NCI-H1417 (cell line): Measurements from ENCODE around the gene RNF187.

Experiments
- DNase-seq, 3 experiments: peaks; one replicate each; lab custom pipeline; 2025; lab: John Stamatoyannopoulos, UW

The RNF187 gene

DNA sequence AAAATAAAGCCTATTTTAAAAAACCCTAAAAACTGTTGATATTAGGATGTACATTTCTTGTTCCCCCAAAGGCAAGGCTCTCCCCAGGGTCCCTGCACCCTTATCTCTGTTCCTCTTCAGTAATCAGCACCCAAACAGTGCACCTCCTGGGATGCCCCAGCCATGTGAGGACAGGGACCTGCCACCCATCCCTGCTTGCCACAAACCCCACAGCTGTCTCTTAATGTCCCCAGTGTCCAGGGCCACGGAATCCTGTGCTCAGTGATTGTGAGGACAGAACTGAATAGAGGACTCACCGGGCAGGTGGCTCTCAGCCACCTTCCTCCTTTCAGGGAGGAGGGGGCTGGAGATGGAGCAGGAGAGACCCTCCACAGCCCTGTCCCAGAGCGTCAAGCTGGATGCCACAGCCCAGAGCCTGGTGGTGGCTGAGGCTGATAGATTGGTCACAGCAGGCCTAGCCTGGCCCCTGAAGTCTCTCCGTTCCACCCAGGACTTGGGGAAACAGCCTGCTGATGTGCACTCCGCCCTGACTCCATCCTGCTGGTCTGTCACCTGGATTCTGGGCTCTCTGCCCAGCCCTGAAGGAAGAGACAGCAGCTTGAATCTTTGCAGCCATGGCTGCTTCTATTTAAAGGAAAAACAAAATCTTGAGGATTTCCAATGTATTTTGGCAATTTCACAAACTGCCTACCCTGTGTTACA lies 23.1 kb downstream of the RNF187 start:
- DNase-seq = no peak

DNA sequence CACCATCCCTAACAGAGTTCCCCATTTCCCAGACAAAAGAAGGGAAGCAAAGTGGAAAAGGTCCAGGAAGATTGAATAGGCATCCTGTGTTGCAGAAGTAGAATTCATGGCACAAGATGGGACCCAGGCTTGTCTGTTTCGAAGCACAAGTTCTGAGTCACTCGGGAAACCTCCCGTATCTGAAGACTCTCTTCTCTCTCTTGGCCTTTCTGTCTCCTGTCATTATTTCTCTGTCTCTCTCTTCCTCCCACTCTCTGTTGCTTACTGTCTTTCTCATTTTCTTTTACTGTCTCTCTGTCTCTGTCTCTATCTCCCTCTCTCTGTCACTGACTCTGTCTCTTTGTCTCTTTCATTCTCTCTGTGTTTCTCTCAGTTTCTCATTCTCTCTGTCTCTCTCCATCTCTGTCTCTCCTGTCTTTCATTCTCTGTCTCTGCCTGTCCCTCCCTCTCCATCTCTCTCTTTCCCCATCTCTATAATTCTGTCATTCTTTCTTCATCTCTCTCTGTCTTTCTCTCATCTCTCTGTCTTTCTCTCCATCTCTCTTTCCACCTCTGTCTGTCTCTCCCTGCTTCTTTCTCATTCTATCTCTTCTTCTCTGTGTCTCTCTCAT lies 23.7 kb downstream of the RNF187 start:
- no peak for DNase-seq

DNA sequence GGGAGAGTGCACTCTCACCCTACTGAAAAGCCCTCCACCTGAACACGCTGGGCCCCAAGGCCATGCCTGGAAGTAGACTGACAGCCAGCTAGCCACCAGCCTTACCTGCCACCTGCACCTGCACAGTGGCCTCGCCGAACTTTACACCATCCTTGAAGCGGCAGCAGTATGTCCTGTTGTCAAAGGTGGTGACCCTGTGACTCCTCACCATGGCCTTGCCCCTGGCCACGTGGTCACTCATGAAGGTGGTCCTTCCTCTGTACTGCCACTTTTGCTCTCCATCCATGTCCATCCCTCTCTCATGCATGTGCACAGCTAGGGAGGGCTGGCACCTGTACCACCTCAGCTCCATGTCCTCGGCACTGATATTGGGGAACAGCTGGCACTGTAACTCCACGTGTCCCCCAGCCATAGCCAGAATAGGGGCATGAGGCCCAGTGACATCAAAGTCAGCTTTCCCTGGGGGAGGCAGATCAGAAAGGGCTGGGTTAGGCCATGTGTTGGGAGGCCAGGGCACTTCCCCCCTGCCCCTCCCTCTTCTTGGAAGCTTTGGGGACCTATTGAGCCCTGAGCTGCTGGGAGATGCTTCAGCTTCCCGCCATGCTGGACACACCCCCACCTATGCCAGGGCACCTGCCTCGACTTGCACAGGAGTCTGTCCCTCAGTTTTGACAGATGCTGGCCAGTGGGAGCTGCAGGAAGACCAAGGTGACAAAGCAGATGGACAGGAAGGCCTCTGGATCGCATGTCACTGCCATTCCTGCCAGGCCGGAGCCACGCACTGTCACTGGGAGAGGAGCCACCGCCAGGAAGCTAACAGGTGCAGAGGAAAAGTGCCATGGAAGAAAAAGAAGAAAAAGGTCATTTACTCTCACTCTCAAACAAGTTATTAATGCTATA lies 24.6 kb downstream of the RNF187 start:
- no peak for DNase-seq

DNA sequence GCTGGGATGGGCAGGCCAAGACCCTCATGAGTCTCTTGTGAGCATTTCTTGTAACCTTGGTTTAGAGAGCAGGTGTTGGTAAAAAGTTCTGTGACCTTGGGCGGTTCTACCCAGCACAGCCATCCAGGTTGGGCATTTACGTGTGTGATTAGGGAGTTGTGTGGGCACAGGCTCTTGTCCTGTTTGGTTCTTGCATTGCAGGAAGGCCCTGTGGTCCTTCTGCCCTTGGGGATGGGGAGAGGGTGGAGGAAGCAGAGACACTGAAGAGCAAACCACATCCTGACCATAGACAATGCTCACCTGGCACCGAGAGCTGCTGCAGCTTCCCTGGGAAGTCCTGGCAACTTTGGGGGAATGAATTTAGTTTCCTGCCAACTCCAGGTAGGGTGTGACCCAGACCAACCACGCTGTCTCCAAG lies 25.6 kb downstream of the RNF187 start:
- no peak for DNase-seq

DNA sequence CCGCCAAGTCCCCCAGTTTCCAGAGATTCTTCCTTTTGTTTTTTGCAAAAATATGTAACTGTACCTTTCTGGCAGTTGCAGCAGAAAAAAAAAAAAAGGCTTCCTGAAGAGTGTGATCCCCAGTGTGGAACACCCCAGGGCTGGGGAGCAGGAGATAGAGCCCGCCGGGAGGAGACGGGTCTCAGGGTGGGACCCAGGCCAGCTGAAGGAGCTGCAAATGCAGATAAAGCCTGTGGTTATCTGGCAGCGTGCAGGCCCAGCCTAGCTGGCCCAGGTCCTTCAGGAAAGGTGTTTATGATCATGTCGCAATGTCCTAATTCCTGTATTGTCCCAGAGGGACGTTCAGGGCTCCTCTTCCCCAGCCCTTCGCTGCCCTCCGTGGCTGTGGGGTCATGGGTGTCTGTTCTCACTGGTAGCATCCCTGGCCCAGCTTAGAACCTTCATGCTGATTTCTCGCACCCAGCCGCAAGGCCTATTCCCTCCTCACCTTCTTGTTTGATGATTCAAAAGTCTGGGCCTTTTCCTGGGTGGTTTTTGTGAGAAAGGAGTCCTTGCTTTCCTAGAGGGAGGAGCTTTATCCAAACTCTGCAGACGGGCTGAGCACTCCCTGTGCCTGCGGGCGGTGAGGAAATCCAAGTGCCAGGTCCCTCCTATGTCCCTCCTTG lies 26.2 kb downstream of the RNF187 start:
- no peak for DNase-seq

DNA sequence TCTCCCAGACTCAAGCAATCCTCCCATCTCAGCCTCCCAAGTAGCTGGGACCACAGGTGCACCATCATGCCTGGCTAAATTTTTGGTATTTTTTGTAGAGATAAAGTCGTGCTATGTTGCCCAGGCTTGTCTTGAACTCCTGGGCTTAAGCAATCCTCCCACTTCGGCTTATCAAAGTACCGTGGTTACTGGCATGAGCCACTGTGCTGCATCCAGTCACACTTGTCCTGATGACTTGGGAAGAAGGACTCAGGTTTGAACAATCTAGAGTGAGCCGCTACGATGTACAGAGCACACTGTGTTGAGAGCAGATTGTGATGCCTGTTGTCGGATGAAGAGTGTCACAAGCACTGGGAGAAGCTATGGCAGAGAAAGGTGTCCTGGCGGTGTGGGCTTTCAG lies 27.2 kb downstream of the RNF187 start:
- DNase-seq = no peak

DNA sequence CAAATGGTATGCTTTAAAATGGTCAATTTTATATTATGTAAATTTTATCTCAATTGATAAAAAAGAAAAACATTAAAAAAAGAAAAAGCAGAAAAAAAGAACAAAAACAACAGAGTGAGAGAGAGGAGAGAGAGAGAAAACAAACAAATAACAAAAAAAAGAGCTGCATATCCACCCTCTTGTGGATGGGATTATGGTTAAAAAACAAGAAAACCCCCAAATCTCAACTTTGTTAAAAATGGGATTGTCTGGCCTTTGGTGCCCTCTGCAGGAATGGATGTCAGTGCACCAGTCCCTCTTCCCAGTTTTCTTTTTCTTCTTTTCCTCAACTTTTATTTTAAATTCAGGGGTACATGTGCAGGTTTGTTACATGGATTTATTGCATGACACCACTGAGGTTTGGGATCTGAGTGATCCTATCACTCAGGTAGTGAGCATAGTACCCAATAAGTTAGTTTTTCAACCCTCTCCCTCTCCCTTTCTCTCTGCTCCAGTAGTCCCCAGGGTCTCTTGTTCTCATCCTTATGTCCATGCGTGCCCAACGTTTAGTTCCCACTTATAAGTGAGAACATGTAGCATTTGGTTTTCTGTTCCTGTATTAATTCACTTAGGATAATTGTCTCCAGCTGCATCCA lies 28.1 kb downstream of the RNF187 start:
- DNase-seq = peak in 2 of 3 experiments; percentile 9 to 44

DNA sequence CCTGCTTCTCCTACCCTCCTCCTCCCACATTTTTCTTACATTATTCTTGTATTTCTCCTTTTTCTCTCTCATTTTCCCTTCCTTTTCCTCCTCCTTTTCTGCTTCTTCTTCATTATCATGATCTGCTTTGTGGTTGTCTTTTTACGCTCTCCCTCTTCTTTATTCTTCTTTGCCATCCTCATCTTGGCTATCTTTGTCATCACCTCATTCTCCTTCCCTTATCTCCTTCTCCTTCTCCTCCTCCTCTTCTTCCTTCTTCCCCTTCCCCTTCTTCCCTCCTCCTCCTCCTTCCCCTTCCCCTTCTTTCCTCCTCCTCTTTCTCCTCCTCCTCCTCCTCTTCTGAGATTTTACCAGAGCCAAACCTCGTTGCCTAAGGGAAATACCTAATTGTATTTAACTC lies 30.5 kb downstream of the RNF187 start:
- DNase-seq = no peak

DNA sequence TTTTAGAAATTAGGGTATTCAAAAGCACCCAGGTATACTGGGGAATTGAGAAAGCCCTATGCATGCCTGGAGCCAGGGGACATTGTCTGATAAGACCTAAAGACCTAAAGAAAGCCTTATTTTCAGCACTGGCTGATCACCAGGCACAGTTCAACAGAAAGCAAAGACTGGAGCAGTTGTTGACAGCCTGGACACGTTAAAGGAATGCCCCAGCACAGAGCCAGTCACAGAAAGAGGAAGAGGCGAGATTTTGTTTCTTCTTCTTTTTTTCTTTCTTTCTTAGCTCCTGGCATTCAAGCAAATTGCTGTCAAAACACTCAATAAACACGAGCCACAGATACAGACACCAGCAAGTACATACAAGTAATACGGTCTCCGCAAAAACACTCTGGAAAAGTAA lies 40.4 kb downstream of the RNF187 start:
- DNase-seq = no peak

DNA sequence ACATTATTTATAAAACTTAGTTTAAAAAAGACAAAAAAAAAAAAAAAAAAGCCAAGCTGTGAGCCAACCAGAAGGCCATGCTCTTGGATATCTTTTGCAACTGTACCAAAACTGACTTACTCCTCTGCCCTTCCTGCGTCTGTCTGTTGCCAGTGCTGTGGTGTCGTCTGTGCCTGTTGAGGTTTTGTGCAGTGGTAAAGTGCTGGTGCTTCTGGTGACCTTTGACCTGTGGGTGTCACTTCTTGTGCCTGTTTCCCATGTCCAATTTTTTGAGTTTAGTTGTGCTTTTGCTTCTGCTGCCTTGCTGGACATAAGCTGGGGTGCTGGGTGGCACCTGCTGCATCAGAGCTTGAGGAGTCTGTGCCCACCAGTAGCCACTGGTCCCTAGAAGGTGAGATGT lies 41.4 kb downstream of the RNF187 start:
- no peak for DNase-seq

DNA sequence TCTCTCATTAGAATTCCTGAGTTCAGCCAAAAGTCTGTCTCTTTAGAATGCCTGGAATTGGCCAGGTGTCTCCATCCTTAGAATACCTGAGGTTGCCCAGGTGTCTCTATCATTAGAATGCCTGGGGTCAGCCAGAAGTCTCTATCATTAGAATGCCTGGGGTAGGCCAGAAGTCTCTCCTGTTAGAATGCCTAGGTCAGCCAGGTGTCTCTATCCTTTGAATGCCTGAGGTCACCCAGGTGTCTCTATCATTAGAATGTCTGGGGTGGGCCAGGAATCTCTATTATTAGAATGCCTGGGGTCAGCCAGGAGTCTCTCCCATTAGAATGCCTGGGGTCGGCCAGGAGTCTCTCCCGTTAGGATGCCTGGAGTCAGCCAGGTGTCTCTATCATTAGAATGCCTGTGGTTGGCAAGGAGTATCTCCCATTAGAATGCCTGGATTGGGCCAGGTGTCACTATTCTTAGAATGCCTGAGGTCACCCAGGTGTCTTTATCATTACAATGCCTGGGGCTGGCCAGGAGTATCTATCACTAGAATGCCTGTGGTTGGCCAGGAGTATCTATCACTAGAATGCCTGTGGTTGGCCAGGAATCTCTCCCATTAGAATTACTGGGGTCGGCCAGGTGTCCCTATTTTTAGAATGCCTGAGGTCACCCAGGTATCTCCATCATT lies 43.0 kb downstream of the RNF187 start:
- no peak for DNase-seq

DNA sequence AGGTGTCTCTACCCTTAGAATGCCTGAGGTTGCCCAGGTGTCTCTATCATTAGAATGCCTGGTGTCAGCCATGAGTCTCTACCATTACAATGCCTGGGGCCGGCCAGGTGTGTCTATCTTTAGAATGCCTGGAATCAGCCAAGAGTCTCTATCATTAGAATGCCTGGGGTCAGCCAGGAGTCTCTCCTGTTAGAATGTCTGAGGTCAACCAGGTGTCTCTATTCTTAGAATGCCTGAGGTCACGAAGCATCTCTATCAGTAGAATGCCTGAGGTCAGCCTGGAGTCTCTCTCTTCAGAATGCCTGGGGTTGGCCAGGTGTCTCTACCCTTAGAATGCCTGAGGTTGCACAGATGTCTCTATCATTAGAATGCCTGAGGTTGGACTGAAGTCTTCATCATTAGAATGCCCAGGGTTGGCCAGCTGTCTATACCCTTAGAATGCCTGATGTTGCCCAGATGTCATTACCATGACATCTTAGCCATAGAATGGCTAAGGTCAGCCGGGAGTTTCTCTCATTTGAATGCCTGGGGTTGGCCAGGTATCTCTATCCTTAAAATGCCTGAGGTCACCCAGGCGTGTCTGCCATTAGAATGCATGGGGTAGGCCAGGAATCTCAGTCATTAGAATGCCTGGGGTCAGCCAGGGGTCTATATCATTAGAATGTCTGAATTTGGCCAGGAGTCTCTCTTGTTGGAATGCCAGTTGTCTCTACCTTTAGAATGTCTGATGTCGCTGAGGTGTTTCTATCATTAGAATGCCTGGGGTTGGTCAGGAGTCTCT lies 44.0 kb downstream of the RNF187 start:
- no peak for DNase-seq

DNA sequence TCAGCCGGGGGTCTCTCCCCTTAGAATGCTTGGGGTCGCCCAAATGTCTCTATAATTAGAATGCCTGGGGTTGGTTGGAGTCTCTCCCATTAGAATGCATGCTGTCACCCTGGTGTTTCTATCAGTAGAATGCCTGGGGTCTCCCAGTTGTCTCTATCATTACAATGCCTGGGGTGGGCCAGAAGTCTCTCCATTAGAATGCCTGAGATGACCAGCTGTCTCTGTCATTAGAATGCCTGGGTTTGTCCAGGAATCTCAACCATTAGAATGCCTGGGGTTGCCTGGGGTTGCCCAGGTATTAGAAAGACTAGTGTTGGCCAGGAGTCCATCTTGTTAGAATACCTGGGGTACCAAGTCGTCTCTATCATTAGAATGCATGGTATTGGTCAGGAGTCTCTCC lies 51.6 kb downstream of the RNF187 start:
- DNase-seq = no peak

DNA sequence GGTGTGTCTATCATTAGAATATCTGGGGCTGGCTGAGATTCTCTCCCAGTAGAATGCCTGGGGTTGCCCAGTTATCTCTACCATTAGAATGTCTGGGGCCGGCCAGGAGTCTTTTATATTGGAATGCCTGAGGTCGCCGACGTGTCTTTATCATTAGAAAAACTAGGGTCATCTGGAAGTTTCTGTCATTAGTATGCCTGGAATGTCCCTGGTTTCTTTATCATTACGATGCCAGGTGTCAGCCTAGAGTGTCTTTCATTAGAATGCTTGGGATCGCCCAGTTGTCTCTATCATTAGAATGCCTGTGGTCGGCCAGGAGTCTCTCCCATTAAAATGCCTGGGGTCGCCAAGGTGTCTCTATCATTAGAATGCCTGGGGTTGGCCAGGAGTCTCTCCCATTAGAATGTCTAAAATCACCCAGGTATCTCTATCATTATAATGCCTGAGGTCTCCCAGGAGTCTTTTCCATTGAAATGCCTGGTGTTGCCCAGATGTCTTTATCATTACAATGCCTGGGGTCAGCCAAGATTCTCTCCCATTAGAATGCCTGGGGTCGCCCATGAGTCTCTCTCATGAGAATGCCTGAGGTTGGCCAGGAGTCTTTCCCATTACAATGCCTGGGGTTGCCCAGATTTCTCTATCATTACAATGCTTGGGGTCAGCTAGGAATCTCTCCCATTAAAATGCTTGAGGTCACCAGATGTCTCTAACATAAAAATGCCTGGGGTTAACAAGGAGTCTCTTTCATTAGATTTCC lies 53.2 kb downstream of the RNF187 start:
- no peak for DNase-seq

DNA sequence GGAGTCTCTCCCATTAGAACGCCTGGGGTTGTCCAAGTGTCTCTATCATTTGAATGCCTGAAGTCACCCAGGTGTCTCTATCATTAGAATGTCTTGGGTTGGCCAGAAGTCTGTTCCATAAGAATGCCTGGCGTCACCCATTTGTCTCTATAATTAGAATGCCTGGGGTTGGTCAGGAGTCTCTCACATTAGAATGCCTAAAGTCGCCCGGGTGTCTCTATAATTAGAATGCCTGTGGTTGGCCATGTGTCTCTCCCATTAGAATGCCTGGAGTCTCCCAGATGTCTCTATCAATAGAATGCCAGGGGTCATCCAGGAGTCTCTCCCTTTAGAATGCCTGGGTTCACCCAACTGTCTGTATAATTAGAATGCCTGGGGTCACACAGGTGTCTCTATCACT lies 54.5 kb downstream of the RNF187 start:
- DNase-seq = no peak

DNA sequence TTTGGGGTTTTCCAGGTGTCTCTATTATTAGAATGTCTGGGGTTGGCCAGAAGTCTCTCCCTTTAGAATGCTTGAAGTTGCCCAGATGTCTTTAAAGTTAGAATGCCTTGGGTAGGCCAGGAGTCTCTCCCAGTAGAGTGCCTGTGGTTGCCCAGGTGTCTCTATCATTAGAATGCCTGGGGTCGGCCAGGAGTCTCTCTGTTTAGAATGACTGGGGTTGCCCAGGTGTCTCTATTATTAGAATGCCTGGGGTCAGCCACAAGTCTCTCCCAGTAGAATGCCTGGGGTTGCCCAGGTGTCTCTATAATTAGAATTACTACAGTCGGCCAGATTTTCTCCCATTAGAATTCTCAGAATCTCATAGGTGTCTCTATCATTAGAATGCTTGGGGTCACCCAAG lies 55.2 kb downstream of the RNF187 start:
- no peak for DNase-seq

DNA sequence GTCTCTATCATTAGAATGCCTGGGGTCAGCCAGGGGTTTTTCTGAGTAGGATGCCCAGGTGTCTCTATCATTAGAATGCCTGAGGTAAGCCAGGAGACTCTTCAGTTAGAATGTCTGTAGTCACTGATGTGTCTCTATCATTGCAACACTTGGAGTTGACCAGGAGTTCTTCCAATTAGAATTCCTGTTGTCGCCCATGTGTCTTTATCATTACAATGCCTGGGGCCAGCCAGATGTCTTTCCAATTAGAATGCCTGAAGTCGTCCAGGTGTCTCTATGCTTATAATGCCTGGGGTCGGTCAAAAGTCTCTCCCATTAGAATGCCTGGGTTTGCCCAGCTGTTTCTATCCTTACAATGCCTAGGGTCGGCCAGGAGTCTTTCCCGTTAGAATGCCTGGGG lies 55.8 kb downstream of the RNF187 start:
- DNase-seq = no peak

DNA sequence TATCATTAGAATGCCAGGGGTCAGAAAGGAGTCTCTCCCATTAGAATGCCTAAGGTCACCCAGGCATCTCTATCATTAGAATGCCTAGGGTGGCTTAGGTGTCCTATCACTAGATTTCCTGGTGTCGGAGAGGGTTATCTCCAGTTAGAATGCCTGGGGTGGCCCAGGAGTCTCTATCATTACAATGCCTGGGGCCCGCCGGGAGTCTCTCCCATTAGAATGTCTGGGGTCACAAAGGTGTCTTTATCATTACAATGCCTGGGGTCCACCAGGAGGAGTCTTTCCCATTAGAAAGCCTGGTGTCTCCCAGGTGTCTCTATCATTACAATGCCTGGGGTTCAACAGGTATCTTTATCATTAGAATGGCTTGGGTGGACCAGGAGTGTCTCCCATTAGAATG lies 56.2 kb downstream of the RNF187 start:
- DNase-seq = no peak

DNA sequence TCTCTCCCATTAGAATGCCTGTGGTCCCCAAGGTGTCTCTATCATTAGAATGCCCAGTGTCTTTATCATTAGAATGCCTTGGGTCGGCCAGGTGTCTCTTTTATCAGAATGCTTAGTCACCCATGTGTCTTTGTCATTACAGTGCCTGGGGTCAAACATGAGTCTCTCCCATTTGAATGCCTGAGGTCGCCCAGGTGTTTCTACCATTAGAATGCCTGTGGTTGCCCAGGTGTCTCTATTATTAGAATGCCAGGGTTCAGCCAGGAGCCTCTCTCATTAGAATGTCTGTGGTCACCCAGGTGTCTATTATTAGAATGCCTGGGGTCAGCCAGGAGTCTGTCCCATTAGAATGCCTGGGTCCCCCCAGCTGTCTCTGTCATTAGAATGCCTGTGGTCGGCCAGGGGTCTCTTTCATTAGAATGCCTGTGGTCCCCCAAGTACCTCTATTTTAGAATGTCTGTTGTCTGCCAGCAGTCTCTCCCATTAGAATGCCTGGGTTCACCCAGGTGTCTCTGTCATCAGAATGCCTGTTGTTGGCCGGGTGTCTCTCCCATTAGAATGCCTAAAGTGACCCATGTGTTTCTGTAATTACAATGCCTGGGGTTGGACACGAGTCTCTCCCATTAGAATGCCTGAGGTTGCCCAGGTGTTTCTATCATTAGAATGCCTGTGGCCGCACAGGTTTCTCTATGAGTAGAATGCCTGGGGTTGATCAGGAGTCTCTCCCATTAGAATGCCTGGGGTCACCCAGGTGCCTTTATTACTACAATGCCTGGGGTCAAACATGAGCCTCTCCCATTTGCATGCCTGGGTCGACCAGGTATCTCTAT lies 57.1 kb downstream of the RNF187 start:
- no peak for DNase-seq
